ENCODE measurements around the gene A2ML1.
"Not testable (repeated sequence)": the region's sequence is repeated elsewhere in the genome, so short reads cannot be mapped to it uniquely, and the experiment has no call there.

DNA sequence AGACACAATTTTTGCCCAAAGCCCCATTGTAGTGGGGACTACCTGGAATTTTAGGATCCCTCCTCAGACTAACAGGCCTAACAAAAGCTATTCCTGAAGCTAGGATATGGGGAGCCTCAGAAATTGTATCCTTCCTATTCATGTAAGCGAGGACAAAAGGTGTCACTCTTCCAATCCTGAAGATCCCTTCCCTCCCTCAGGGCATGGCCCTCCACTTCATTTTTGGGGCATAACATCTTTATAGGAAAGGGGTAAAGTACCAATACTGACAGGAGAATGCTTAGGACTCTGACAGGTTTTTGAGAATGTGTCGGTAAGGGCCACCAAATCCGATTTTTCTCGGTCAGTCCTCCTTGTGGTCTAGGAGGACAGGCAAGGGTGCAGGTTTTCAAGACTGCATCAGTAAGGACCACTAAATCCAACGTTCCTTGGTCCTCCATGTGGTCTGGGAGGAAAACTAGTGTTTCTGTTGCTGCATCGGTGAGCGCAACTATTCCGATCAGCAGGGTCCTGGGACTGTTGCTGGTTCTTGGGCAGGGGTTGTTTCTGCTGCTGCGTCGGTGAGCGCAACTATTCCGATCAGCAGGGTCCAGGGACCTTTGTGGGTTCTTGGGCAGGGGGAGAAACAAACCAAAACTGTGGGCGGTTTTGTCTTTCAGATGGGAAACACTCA lies 32.9 kb upstream of the A2ML1 start:
- TF ChIP-seq EZH2 (IDR thresholded peaks at IDR 0.05; ENCODE audit: insufficient read depth, low read length): not testable (repeated sequence)
- TF ChIP-seq, protein P1, sequence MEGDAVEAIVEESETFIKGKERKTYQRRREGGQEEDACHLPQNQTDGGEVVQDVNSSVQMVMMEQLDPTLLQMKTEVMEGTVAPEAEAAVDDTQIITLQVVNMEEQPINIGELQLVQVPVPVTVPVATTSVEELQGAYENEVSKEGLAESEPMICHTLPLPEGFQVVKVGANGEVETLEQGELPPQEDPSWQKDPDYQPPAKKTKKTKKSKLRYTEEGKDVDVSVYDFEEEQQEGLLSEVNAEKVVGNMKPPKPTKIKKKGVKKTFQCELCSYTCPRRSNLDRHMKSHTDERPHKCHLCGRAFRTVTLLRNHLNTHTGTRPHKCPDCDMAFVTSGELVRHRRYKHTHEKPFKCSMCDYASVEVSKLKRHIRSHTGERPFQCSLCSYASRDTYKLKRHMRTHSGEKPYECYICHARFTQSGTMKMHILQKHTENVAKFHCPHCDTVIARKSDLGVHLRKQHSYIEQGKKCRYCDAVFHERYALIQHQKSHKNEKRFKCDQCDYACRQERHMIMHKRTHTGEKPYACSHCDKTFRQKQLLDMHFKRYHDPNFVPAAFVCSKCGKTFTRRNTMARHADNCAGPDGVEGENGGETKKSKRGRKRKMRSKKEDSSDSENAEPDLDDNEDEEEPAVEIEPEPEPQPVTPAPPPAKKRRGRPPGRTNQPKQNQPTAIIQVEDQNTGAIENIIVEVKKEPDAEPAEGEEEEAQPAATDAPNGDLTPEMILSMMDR (IDR thresholded peaks at IDR 0.05; ENCODE audit: insufficient read depth, low read depth, low read length): not testable (repeated sequence)

Measured in astrocyte (in vitro differentiated cells and primary cell).